ENCODE results near the gene ZNF189. TPM values are rescaled to one million over a fixed set of nuclear protein-coding genes. Genes with fewer than 3 reads are reported as not detected.

Gene ZNF189
- total RNA-seq, 4 donors from 2014 or later = 22.3 to 24.7 (median 24.2) TPM

GRCh38 chr9:101388507-101388993, 10.1 kb upstream of the ZNF189 start:
- DNase-seq (ENCODE audit: low spot score in 2 of 2) = no peak
- H3K9me3 ChIP-seq = peaks cover 0 to 26% (median 2%) of the 10 kb centered on the region in 4 donors
- WGBS, 2 donors = 73 to 83% methylated on average over 2 of the region's 2 CpGs

GRCh38 chr9:101393135-101393534, 5.5 kb upstream of the ZNF189 start:
- Histone ChIP-seq H3K4me1 (peaks cover 0 to 17% (median 7%) of the 10 kb centered on the region in 4 donors), H3K27me3 (no peaks in the 10 kb centered on the region), H3K9me3 (peaks cover 0 to 17% (median 0%) of the 10 kb centered on the region in 4 donors), H3K4me3 (no peak overlapping the region), H3K36me3 (peaks cover 0 to 35% (median 0%) of the 10 kb centered on the region in 3 donors), H3K27ac (no peak overlapping the region)
- 99 to 100% methylated on average over 3 of the region's 3 CpGs for WGBS, 2 donors
- DNase-seq (ENCODE audit: low spot score in 2 of 2) = no peak
- TF ChIP-seq CTCF (IDR thresholded peaks at IDR 0.05) (no peak), EP300 (IDR thresholded peaks at IDR 0.05) (no peak), POLR2A (IDR thresholded peaks at IDR 0.05) (no peak)

More at GRCh38 chr9:101388507-101388993, 10.1 kb upstream of the ZNF189 start:
- Histone ChIP-seq H3K36me3 (peaks cover 0 to 33% (median 0%) of the 10 kb centered on the region in 3 donors), H3K27ac (no peak overlapping the region), H3K4me3 (no peak overlapping the region), H3K4me1 (peaks cover 0 to 6% (median 0%) of the 10 kb centered on the region in 4 donors), H3K27me3 (no peaks in the 10 kb centered on the region)
- TF ChIP-seq CTCF (IDR thresholded peaks at IDR 0.05) = peak in 1 of 5 experiments; percentile 9
- TF ChIP-seq EP300 (IDR thresholded peaks at IDR 0.05) = no peak
- TF ChIP-seq POLR2A (IDR thresholded peaks at IDR 0.05) = no peak

- Histone ChIP-seq H3K4me3 (no peak overlapping the region), H3K27me3 (no peaks in the 10 kb centered on the region), H3K36me3 (peaks cover 0 to 20% (median 0%) of the 10 kb centered on the region in 3 donors), H3K4me1 (peaks cover 0 to 20% (median 10%) of the 10 kb centered on the region in 4 donors), H3K27ac (no peak overlapping the region), H3K9me3 (peaks cover 0 to 17% (median 0%) of the 10 kb centered on the region in 4 donors)
- TF ChIP-seq EP300 (IDR thresholded peaks at IDR 0.05) = no peak
- TF ChIP-seq CTCF (IDR thresholded peaks at IDR 0.05) = no peak
- TF ChIP-seq POLR2A (IDR thresholded peaks at IDR 0.05) = no peak
- WGBS, 2 donors = 95 to 97% methylated on average over 1 of the region's 1 CpG
- DNase-seq (ENCODE audit: low spot score in 2 of 2) = no peak
Observed at GRCh38 chr9:101394687-101395086, 4.0 kb upstream of the ZNF189 start.

GRCh38 chr9:101397746-101398067, 944 bp upstream of the ZNF189 start:
- H3K4me1 ChIP-seq = peaks cover 0 to 46% (median 18%) of the 10 kb centered on the region in 4 donors
- H3K36me3 ChIP-seq = peaks cover 0 to 34% (median 8%) of the 10 kb centered on the region in 3 donors
- no peak for DNase-seq (ENCODE audit: low spot score in 2 of 2)
- peak overlapping the region; percentile 39 to 77 (median 63) for H3K4me3 ChIP-seq
- H3K9me3 ChIP-seq = peaks cover 0 to 25% (median 0%) of the 10 kb centered on the region in 4 donors
- no peak for TF ChIP-seq CTCF (IDR thresholded peaks at IDR 0.05)
- no peaks in the 10 kb centered on the region for H3K27me3 ChIP-seq
- 4 to 8% methylated on average over 4 of the region's 4 CpGs for WGBS, 2 donors
- peak overlapping the region; percentile 75 to 96 (median 90) for H3K27ac ChIP-seq

DNA sequence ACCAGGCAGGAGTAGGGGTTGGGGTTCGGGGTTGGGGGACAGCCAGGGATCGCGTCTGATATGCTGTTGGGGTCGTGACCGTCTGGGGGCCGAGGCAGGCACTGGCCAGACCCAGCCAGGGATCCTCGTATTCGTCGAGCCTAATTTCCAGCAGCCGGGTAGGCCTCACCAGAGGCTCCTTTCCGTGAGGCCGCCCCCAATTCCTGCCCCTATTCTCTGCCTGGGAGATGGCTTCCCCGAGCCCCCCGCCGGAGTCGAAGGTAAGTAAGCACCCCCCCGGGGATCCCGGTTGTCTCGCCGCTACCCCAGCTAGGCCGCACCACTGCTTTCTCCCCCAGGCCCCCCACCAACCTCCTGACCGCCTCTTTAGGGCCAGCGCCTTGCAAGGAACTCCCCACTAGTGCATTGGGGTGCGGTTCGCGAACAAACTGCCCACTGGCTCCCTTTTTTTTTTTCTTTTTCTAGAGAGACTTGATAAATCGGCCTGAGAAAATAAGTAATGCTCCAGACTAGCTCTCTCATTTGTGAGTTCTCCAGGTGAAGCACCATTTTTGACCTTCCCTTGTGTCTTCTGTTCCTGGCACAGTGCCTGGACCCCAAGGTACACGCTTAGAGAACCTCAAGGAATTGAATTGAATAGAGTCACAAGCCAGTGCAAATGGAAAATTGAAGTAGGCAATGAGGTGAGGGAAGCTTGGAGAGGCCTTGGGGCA, 435 bp downstream of the ZNF189 start:
- H3K36me3 ChIP-seq = peaks cover 3 to 46% (median 20%) of the 10 kb centered on the region in 3 donors

More for the DNA sequence above, 435 bp downstream of the ZNF189 start:
- Histone ChIP-seq H3K9me3 (peaks cover 0 to 29% (median 0%) of the 10 kb centered on the region in 4 donors), H3K4me1 (peaks cover 0 to 46% (median 18%) of the 10 kb centered on the region in 4 donors), H3K4me3 (peak overlapping the region; percentile 63 to 78 (median 70)), H3K27me3 (no peaks in the 10 kb centered on the region), H3K27ac (peak overlapping the region; percentile 75 to 96 (median 92))
- peak; percentile 15 to 16 for DNase-seq (ENCODE audit: low spot score in 2 of 2)
- TF ChIP-seq POLR2A (IDR thresholded peaks at IDR 0.05) = no peak
- TF ChIP-seq EP300 (IDR thresholded peaks at IDR 0.05) = no peak
- TF ChIP-seq CTCF (IDR thresholded peaks at IDR 0.05) = no peak
- WGBS, 2 donors = 0 to 3% methylated on average over 15 to 25 of the region's 28 CpGs

Data from tibial nerve (tissue), 4 donors.